ENCODE measurements around the gene COX7A2L.

The COX7A2L gene

DNA sequence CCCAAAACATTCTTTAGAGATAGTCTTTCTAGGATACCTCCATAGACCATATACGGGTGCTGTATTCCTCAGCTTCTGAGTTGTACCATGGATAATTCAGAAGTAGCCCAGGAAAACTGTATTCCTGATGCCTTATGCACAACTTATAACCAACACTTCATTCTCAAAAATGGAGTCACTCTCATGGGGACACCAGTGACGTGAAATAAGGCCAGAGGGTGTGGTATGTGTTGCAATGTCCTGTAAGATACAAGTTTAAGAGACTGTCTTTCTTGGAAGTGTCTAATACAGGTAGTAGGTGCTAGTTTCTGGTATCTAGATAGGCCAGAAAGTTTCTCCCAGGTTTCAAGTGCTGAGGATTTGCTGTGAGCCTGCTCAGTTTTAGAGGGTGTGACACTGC, 36.1 kb downstream of the COX7A2L start:
- Histone ChIP-seq H3K27ac (peak overlapping the region; percentile 38), H3K36me3 (peaks cover 76% of the 10 kb centered on the region), H3K4me1 (ENCODE audit: control insufficient read depth in 1 of 2, insufficient read depth in 1 of 2, low read depth in 1 of 2, low read length in 1 of 2) (peaks cover 10 to 11% of the 10 kb centered on the region in 2 experiments), H3K9me3 (no peaks in the 10 kb centered on the region), H3K4me3 (ENCODE audit: low read depth in 1 of 2, low read length in 1 of 2) (no peak overlapping the region), H3K27me3 (no peaks in the 10 kb centered on the region)
- TF ChIP-seq, protein P1, sequence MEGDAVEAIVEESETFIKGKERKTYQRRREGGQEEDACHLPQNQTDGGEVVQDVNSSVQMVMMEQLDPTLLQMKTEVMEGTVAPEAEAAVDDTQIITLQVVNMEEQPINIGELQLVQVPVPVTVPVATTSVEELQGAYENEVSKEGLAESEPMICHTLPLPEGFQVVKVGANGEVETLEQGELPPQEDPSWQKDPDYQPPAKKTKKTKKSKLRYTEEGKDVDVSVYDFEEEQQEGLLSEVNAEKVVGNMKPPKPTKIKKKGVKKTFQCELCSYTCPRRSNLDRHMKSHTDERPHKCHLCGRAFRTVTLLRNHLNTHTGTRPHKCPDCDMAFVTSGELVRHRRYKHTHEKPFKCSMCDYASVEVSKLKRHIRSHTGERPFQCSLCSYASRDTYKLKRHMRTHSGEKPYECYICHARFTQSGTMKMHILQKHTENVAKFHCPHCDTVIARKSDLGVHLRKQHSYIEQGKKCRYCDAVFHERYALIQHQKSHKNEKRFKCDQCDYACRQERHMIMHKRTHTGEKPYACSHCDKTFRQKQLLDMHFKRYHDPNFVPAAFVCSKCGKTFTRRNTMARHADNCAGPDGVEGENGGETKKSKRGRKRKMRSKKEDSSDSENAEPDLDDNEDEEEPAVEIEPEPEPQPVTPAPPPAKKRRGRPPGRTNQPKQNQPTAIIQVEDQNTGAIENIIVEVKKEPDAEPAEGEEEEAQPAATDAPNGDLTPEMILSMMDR (IDR thresholded peaks at IDR 0.05), result no peak

DNA sequence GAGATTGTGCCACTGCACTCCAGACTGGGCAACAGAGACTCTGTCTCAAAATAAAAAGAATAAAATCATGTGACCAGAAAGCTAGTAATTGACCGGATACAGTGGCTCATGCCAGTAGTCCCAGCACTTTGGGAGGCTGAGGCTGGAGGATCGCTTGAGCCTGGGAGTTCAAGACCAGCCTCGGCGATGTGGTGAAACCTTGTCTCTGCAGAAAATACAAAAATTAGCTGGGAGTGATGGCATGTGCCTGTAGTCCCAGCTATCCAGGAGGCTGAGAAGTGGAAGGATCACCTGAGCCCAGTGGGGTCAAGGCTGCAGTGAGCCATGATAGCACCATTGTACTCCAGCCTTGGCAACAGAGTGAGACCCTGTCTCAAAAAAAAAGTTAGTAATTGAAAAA, 36.8 kb downstream of the COX7A2L start:
- Histone ChIP-seq H3K4me3 (ENCODE audit: low read depth in 1 of 2, low read length in 1 of 2) (no peak overlapping the region), H3K27ac (peak overlapping the region; percentile 38), H3K4me1 (ENCODE audit: control insufficient read depth in 1 of 2, insufficient read depth in 1 of 2, low read depth in 1 of 2, low read length in 1 of 2) (peaks cover 10 to 11% of the 10 kb centered on the region in 2 experiments), H3K36me3 (peaks cover 76% of the 10 kb centered on the region), H3K27me3 (no peaks in the 10 kb centered on the region), H3K9me3 (no peaks in the 10 kb centered on the region)
- TF ChIP-seq, protein P1 (IDR thresholded peaks at IDR 0.05), result no peak

DNA sequence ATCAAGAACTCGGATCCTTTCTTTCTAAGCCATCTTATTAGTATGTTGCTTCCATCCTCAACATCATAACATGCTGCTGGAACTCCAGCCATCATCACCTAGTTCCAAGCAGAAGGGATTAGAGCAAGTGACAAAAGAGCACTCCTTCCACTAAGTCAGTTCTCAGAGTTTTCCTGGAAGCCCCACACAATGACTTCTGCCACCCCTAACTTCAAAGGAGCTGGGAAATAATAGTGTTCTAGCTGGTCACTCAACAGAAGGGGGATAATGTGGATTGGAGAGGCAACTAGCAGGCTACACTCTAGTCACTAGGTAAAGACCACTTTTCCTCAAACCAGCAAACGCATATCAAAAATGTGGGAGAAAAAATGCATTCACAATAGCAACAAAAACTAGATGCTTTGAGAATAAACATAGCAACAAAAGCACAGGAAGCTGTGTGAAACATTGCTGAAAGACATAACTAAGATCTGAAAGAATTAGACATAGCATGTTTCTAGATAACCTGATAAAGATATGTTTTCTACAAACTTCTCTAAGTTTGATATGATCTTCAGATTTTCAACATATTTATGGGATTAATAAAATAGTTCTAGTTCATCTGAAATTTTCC, 39.5 kb downstream of the COX7A2L start:
- Histone ChIP-seq H3K27me3 (no peaks in the 10 kb centered on the region), H3K4me1 (ENCODE audit: control insufficient read depth in 1 of 2, insufficient read depth in 1 of 2, low read depth in 1 of 2, low read length in 1 of 2) (peaks cover 29 to 30% of the 10 kb centered on the region in 2 experiments), H3K4me3 (ENCODE audit: low read depth in 1 of 2, low read length in 1 of 2) (no peak overlapping the region), H3K36me3 (peaks cover 72% of the 10 kb centered on the region), H3K9me3 (no peaks in the 10 kb centered on the region), H3K27ac (peak overlapping the region; percentile 2)
- TF ChIP-seq, protein P1 (IDR thresholded peaks at IDR 0.05), result no peak

DNA sequence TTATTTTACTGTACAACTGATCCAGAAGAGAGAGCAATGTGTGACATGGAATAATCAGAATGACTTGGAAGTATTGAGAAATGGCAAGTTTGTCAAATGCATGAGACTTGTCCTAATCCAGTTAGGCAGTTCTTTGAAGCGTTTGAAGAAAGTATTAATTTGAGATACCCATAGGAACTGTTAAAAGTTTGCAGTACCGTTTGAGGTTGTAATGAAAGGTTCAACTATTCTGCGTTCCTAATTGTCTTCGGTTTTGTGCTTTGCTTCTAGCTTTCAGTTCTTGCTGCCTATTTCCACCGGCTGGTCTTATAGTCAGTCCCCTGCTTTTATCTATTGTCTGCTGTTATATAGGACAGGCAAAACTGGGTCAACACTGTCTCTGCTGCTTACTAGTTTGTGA, 41.8 kb downstream of the COX7A2L start:
- no peaks in the 10 kb centered on the region for H3K27me3 ChIP-seq
- TF ChIP-seq, protein P1 (IDR thresholded peaks at IDR 0.05), result no peak
- H3K27ac ChIP-seq, result no peak overlapping the region
- peaks cover 41 to 42% of the 10 kb centered on the region in 2 experiments for H3K4me1 ChIP-seq (ENCODE audit: control insufficient read depth in 1 of 2, insufficient read depth in 1 of 2, low read depth in 1 of 2, low read length in 1 of 2)
- H3K4me3 ChIP-seq (ENCODE audit: low read depth in 1 of 2, low read length in 1 of 2), result no peak overlapping the region
- peaks cover 63% of the 10 kb centered on the region for H3K36me3 ChIP-seq
- H3K9me3 ChIP-seq, result no peaks in the 10 kb centered on the region

DNA sequence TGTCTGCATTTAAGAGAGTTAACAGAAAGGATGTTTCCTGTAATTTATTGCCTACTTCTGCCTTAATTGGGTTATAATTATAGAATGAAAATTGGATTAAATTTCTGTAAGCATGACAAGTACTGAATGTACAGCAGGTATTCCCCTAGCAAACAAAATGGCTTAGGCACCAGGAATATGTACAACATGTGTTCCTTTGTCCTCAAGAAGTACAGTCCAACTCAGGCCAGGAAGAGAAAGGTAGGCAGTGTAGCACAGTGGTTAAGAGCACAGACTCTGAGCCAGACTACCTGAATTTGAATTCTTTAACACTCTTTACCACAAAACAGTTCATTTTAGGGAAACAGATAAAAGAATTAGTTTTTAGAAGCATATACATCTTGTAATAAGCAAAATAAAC, 43.1 kb downstream of the COX7A2L start:
- Histone ChIP-seq H3K36me3 (peaks cover 58% of the 10 kb centered on the region), H3K4me1 (ENCODE audit: control insufficient read depth in 1 of 2, insufficient read depth in 1 of 2, low read depth in 1 of 2, low read length in 1 of 2) (peaks cover 42 to 43% of the 10 kb centered on the region in 2 experiments), H3K27ac (peak overlapping the region; percentile 72), H3K9me3 (no peaks in the 10 kb centered on the region), H3K4me3 (ENCODE audit: low read depth in 1 of 2, low read length in 1 of 2) (no peak overlapping the region), H3K27me3 (no peaks in the 10 kb centered on the region)
- TF ChIP-seq, protein P1 (IDR thresholded peaks at IDR 0.05), result no peak
